Measurements from ENCODE around the gene CASP10. TPM values are rescaled to one million over a fixed set of nuclear protein-coding genes. Genes with fewer than 3 reads are reported as not detected.

The CASP10 gene
- total and polyA plus RNA-seq, 9 of the 15 experiments (the other 6 are each of a cell fraction or from before 2014, with no cell fraction given) = 7.1 to 20.4 (median 10.8) TPM

DNA sequence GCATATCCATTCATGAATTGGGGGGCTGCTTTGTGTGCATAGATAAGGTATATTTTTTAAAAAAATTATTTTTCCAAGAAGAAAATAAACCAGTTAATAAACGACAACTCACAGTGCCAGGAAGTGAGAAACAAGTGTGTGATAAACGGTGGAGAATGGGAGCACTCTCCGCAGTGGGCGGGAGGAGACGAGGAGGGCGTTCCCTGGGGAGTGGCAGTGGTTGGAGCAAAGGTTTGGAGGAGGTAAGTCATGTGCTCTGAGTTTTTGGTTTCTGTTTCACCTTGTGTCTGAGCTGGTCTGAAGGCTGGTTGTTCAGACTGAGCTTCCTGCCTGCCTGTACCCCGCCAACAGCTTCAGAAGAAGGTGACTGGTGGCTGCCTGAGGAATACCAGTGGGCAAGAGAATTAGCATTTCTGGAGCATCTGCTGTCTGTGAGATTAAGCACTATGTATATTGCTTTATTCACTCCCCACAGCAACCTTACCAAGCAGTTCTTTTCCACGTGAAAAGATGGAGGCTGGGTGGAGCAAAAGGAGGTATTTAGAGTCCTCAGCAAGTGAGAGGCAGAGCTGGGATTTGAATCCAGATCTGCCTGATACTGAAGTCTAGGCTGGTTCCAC, 50.4 kb downstream of the CASP10 start (continued):
- TF ChIP-seq, protein P1, sequence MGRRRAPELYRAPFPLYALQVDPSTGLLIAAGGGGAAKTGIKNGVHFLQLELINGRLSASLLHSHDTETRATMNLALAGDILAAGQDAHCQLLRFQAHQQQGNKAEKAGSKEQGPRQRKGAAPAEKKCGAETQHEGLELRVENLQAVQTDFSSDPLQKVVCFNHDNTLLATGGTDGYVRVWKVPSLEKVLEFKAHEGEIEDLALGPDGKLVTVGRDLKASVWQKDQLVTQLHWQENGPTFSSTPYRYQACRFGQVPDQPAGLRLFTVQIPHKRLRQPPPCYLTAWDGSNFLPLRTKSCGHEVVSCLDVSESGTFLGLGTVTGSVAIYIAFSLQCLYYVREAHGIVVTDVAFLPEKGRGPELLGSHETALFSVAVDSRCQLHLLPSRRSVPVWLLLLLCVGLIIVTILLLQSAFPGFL (CRISPR knock-in tag; IDR thresholded peaks at IDR 0.05) = no peak
- peak; percentile 96 for TF ChIP-seq ZNF263 (CRISPR knock-in tag; IDR thresholded peaks at IDR 0.05; ENCODE audit: borderline replicate concordance)
- TF ChIP-seq, protein P2, sequence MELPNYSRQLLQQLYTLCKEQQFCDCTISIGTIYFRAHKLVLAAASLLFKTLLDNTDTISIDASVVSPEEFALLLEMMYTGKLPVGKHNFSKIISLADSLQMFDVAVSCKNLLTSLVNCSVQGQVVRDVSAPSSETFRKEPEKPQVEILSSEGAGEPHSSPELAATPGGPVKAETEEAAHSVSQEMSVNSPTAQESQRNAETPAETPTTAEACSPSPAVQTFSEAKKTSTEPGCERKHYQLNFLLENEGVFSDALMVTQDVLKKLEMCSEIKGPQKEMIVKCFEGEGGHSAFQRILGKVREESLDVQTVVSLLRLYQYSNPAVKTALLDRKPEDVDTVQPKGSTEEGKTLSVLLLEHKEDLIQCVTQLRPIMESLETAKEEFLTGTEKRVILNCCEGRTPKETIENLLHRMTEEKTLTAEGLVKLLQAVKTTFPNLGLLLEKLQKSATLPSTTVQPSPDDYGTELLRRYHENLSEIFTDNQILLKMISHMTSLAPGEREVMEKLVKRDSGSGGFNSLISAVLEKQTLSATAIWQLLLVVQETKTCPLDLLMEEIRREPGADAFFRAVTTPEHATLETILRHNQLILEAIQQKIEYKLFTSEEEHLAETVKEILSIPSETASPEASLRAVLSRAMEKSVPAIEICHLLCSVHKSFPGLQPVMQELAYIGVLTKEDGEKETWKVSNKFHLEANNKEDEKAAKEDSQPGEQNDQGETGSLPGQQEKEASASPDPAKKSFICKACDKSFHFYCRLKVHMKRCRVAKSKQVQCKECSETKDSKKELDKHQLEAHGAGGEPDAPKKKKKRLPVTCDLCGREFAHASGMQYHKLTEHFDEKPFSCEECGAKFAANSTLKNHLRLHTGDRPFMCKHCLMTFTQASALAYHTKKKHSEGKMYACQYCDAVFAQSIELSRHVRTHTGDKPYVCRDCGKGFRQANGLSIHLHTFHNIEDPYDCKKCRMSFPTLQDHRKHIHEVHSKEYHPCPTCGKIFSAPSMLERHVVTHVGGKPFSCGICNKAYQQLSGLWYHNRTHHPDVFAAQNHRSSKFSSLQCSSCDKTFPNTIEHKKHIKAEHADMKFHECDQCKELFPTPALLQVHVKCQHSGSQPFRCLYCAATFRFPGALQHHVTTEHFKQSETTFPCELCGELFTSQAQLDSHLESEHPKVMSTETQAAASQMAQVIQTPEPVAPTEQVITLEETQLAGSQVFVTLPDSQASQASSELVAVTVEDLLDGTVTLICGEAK (IDR thresholded peaks at IDR 0.05) = peak; percentile 62
- TF ChIP-seq, protein P2 (CRISPR knock-in tag; IDR thresholded peaks at IDR 0.05) = no peak
- TF ChIP-seq, protein P3, sequence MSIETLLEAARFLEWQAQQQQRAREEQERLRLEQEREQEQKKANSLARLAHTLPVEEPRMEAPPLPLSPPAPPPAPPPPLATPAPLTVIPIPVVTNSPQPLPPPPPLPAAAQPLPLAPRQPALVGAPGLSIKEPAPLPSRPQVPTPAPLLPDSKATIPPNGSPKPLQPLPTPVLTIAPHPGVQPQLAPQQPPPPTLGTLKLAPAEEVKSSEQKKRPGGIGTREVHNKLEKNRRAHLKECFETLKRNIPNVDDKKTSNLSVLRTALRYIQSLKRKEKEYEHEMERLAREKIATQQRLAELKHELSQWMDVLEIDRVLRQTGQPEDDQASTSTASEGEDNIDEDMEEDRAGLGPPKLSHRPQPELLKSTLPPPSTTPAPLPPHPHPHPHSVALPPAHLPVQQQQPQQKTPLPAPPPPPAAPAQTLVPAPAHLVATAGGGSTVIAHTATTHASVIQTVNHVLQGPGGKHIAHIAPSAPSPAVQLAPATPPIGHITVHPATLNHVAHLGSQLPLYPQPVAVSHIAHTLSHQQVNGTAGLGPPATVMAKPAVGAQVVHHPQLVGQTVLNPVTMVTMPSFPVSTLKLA (conservative IDR thresholded peaks at IDR 0.05) = peak; percentile 75 to 88
- peak; percentile 49 for TF ChIP-seq TAF9B (IDR thresholded peaks at IDR 0.05; ENCODE audit: partially characterized antibody)
- no peak for TF ChIP-seq EZH2 (IDR thresholded peaks at IDR 0.05; ENCODE audit: borderline replicate concordance, low read depth, low read length)
- peak; percentile 24 for TF ChIP-seq CXXC5 (CRISPR knock-in tag; IDR thresholded peaks at IDR 0.05)
- TF ChIP-seq NRF1 (conservative IDR thresholded peaks at IDR 0.05 in 1 of 2, IDR thresholded peaks at IDR 0.05 in 1 of 2) = 0 out of 4 replicates have a peak, but pooled peaks of 1 of the 2 experiments have one; percentile 13
- TF ChIP-seq PTRF (tag; IDR thresholded peaks at IDR 0.05) = no peak
- TF ChIP-seq HDAC1 (IDR thresholded peaks at IDR 0.05) = peak in 1 of 2 experiments; percentile 92; a peak in 2 of 4 replicates
- TF ChIP-seq NCOR1 (IDR thresholded peaks at IDR 0.05) = no peak
- no peak for TF ChIP-seq MECOM (CRISPR knock-in tag; IDR thresholded peaks at IDR 0.05)
- TF ChIP-seq TFAP4 (CRISPR knock-in tag; IDR thresholded peaks at IDR 0.05; ENCODE audit: borderline replicate concordance) = 0 out of 2 replicates have a peak, but pooled peaks have one; percentile 35
- peak; percentile 67 for TF ChIP-seq SUPT5H (IDR thresholded peaks at IDR 0.05)

All from K562 (cell line).